H9 (cell line): Measurements from ENCODE around the gene ATCAY. TPM values are rescaled to one million over a fixed set of nuclear protein-coding genes. Genes with fewer than 3 reads are reported as not detected.
A peak's percentile ranks its signal among the peaks of the same experiment; 100 is the strongest.

Experiments used
- DNase-seq: peaks from one replicate; pipeline ENCODE4 v3.0.0-alpha.2; 2017
- H2AFZ ChIP-seq: one replicate; pipeline ENCODE4 v1.6.1; 2013; ENCODE audit warnings: mild to moderate bottlenecking, low read length, control low read depth, moderate library complexity
- H2AK5ac ChIP-seq: 2 replicates; pipeline ENCODE4 v1.6.1; 2013; ENCODE audit warnings: low read length, control low read depth, mixed read lengths; ENCODE audit not compliant: insufficient read length
- H2BK120ac ChIP-seq: one replicate; pipeline ENCODE4 v1.6.1; 2013; ENCODE audit warnings: low read depth, mild to moderate bottlenecking, low read length, control low read depth, inconsistent platforms; ENCODE audit not compliant: poor library complexity, severe bottlenecking
- H2BK12ac ChIP-seq: 2 replicates; pipeline ENCODE4 v1.6.1; 2013; ENCODE audit warnings: low read length, control low read depth, mixed read lengths, low read depth; ENCODE audit not compliant: insufficient read length
- H2BK15ac ChIP-seq: 2 replicates; pipeline ENCODE4 v1.6.1; 2013; ENCODE audit warnings: low read depth, low read length, control low read depth
- H2BK20ac ChIP-seq: one replicate; pipeline ENCODE4 v1.6.1; 2013; ENCODE audit warnings: low read depth, mild to moderate bottlenecking, low read length, control low read depth, inconsistent platforms; ENCODE audit not compliant: poor library complexity, severe bottlenecking
- H2BK5ac ChIP-seq: 2 replicates; pipeline ENCODE4 v1.6.1; 2013; ENCODE audit warnings: low read length, control low read depth, mixed read lengths; ENCODE audit not compliant: insufficient read length
- H3K14ac ChIP-seq: 2 replicates; pipeline ENCODE4 v1.6.1; 2013; ENCODE audit warnings: low read length, control low read depth; ENCODE audit not compliant: insufficient read depth
- H3K18ac ChIP-seq: 2 replicates; pipeline ENCODE4 v1.6.1; 2013; ENCODE audit warnings: low read depth, mild to moderate bottlenecking, mixed read lengths, low read length, control low read depth; ENCODE audit not compliant: insufficient read length
- H3K23ac ChIP-seq: 2 replicates; pipeline ENCODE4 v1.6.1; 2013; ENCODE audit warnings: low read length, control low read depth, mixed read lengths, low read depth; ENCODE audit not compliant: insufficient read length
- H3K23me2 ChIP-seq: 2 replicates; pipeline ENCODE4 v1.6.1; 2013; ENCODE audit warnings: low read depth, mild to moderate bottlenecking, mixed read lengths, low read length, control low read depth; ENCODE audit not compliant: insufficient read length, poor library complexity, severe bottlenecking
- H3K27ac ChIP-seq: 2 replicates; pipeline ENCODE4 v1.5.1; 2013; ENCODE audit warnings: low read length, control low read depth, mixed read lengths, low read depth; ENCODE audit not compliant: insufficient read length
- H3K27me3 ChIP-seq: 2 replicates; pipeline ENCODE4 v1.6.1; 2013; ENCODE audit warnings: low read length, control low read depth, inconsistent platforms; ENCODE audit not compliant: insufficient read depth
- H3K4ac ChIP-seq: 2 replicates; pipeline ENCODE4 v1.6.1; 2013; ENCODE audit warnings: low read depth, mild to moderate bottlenecking, control low read depth, inconsistent platforms, low read length, moderate library complexity
- H3K4me1 ChIP-seq: 2 replicates; pipeline ENCODE4 v1.6.1; 2013; ENCODE audit warnings: low read length, control low read depth, inconsistent platforms; ENCODE audit not compliant: insufficient read depth
- H3K4me2 ChIP-seq: 2 replicates; pipeline ENCODE4 v1.6.1; 2013; ENCODE audit warnings: low read length, control low read depth, mixed read lengths; ENCODE audit not compliant: insufficient read length, insufficient read depth
- H3K56ac ChIP-seq: 2 replicates; pipeline ENCODE4 v1.6.1; 2013; ENCODE audit warnings: low read depth, mild to moderate bottlenecking, mixed read lengths, low read length, control low read depth; ENCODE audit not compliant: insufficient read length
- H3K79me1 ChIP-seq: 2 replicates; pipeline ENCODE4 v1.6.1; 2013; ENCODE audit warnings: low read depth, mild to moderate bottlenecking, moderate library complexity, low read length, control low read depth, inconsistent platforms; ENCODE audit not compliant: insufficient read depth, poor library complexity, severe bottlenecking
- H3K79me2 ChIP-seq: 2 replicates; pipeline ENCODE4 v1.6.1; 2013; ENCODE audit warnings: low read length, control low read depth, inconsistent platforms; ENCODE audit not compliant: insufficient read depth
- H3K9ac ChIP-seq: 2 replicates; pipeline ENCODE4 v1.6.1; 2013; ENCODE audit warnings: low read length, control low read depth, mixed read lengths; ENCODE audit not compliant: insufficient read length; ENCODE audit errors: extremely low read depth
- H3K9me3 ChIP-seq: one replicate; pipeline ENCODE4 v1.6.1; 2013; ENCODE audit warnings: low read depth, low read length, inconsistent platforms; ENCODE audit not compliant: control insufficient read depth
- H3T11ph ChIP-seq: one replicate; pipeline ENCODE4 v1.6.1; 2013; ENCODE audit warnings: mild to moderate bottlenecking, low read length, control low read depth, inconsistent platforms
- H4K20me1 ChIP-seq: one replicate; pipeline ENCODE4 v1.6.1; 2013; ENCODE audit not compliant: control insufficient read depth, insufficient read length, insufficient read depth
- H4K5ac ChIP-seq: 2 replicates; pipeline ENCODE4 v1.6.1; 2013; ENCODE audit warnings: low read depth, mild to moderate bottlenecking, mixed read lengths, low read length, control low read depth; ENCODE audit not compliant: insufficient read length
- H4K8ac ChIP-seq: replicated peaks from 2 replicates; pipeline ENCODE4 v1.6.1; 2013; ENCODE audit warnings: low read length, control low read depth, mixed read lengths, low read depth; ENCODE audit not compliant: insufficient read length
- H4K91ac ChIP-seq: 2 replicates; pipeline ENCODE4 v1.6.1; 2013; ENCODE audit warnings: low read depth, mild to moderate bottlenecking, moderate library complexity, mixed read lengths, low read length, control low read depth; ENCODE audit not compliant: insufficient read length
- H3K27ac Mint-ChIP-seq, 3 experiments: 2 replicates in 2 of 3; 3 replicates in 1 of 3; pipeline ENCODE4 v1.8.0; 2020 to 2021; ENCODE audit warnings: mixed read lengths in 3 of 3, mild to moderate bottlenecking in 1 of 3, moderate library complexity in 1 of 3
- H3K27me3 Mint-ChIP-seq: 2 replicates; pipeline ENCODE4 v1.8.0; 2021; ENCODE audit warnings: low read depth, mild to moderate bottlenecking, moderate library complexity, mixed read lengths
- H3K36me3 Mint-ChIP-seq, 3 experiments: 2 replicates in 2 of 3; 3 replicates in 1 of 3; pipeline ENCODE4 v1.8.0; 2020 to 2021; ENCODE audit warnings: low read depth in 3 of 3, mixed read lengths in 3 of 3; ENCODE audit not compliant: insufficient read depth in 1 of 3
- H3K4me1 Mint-ChIP-seq, 2 experiments: 2 replicates each; pipeline ENCODE4 v1.8.0; 2020; ENCODE audit warnings: mixed read lengths in 2 of 2
- H3K4me3 Mint-ChIP-seq, 2 experiments: 2 replicates in 1 of 2; 3 replicates in 1 of 2; pipeline ENCODE4 v1.8.0; 2020 to 2021; ENCODE audit warnings: mild to moderate bottlenecking in 2 of 2, mixed read lengths in 2 of 2, moderate library complexity in 1 of 2
- H3K9me3 Mint-ChIP-seq, 2 experiments: 2 replicates in 1 of 2; 3 replicates in 1 of 2; pipeline ENCODE4 v1.8.0; 2020; ENCODE audit warnings: mild to moderate bottlenecking in 2 of 2, mixed read lengths in 2 of 2, moderate library complexity in 1 of 2
- WGBS: extraction: QIAGEN DNeasy Blood & Tissue Kit; methylation state at CpG from one replicate; pipeline ENCODE4 v1.1.7; 2013; ENCODE audit warnings: missing lambda C conversion rate, low lambda C conversion rate, mixed read lengths; ENCODE audit not compliant: insufficient read length; ENCODE audit errors: extremely low coverage; 5-methylcytosine and 5-hydroxymethylcytosine counted together
- total RNA-seq: library from RNA; stranded (reverse); gene quantifications from 2 replicates; pipeline ENCODE4 v1.2.1, GENCODE V29; 2021
- TF ChIP-seq, protein P1 (sequence below): fragments of 200-600 bp; sonication (generic); conservative IDR thresholded peaks from 3 replicates; pipeline ENCODE4 v1.8.0; 2021; ENCODE audit warnings: antibody characterized with exemption, mild to moderate bottlenecking

ATCAY gene
- total RNA-seq, 1 experiment from 2014 or later, result 12.2 TPM

DNA sequence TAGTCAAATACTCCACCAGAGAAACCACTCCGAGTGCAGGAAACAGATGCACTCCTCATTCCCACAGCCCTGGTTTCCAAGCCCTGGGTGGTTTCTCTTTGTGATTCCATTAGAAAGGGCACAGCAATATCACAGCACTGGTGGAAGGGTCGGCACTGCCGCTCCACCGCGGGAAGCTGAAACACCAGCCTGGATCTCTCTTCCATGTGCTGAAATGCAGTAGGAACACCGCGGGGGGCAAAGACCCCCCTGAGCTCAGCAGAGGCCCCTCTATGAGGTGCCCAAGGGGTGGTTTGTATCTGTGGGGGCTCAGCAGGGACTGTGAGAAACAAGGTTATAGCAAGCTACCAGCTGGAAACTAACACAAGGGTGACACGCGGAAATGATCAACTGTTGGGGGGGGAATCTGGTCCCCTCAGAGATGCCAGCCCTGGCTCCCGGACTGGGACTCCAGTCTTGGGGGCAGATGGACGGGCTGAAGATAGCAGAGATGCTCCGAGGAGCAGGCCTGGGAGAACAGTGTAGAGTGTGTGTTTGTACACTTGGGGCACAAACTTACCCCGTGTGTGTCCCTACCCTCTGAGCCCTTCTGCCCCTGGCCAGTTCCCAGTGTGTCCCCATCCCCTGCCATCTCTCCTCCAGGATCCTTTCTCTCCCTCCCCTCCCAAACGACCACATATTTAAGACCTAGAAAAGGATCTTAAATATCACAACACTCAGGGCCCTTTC lies 13.4 kb upstream of the ATCAY start:
- Mint-ChIP-seq H3K9me3 (peaks cover 10 to 14% of the 10 kb centered on the region in 2 experiments), H3K36me3 (peaks cover 5 to 9% (median 6%) of the 10 kb centered on the region in 3 experiments; a peak in 6 of 7 replicates), H3K27me3 (peaks cover 36% of the 10 kb centered on the region), H3K4me1 (peaks cover 17 to 19% of the 10 kb centered on the region in 2 experiments), H3K27ac (peak overlapping the region in 1 of 3 experiments; percentile 40; a peak in 1 of 7 replicates), H3K4me3 (peak overlapping the region; percentile 66 to 86)
- Histone ChIP-seq H3K4me1 (no peaks in the 10 kb centered on the region; the same call in 1 of the 2 replicates), H4K5ac (no peak overlapping the region), H3K23me2 (peaks cover 9% of the 10 kb centered on the region), H3K23ac (no peak overlapping the region), H2BK120ac (no peak overlapping the region), H3K27me3 (no peaks in the 10 kb centered on the region), H3K14ac (no peak overlapping the region), H3K9me3 (no peaks in the 10 kb centered on the region), H2BK20ac (no peak overlapping the region), H3K18ac (no peak overlapping the region), H2BK12ac (no peak overlapping the region), H3K79me1 (no peaks in the 10 kb centered on the region), H2AFZ (no peak overlapping the region), H4K20me1 (no peaks in the 10 kb centered on the region), H3K79me2 (no peaks in the 10 kb centered on the region), H3K4ac (no peak overlapping the region), H3K56ac (no peak overlapping the region), H2BK15ac (no peak overlapping the region), H2BK5ac (no peak overlapping the region), H3K27ac (no peak overlapping the region), H2AK5ac (no peak overlapping the region), H3K9ac (no peak overlapping the region), H4K91ac (no peak overlapping the region), H4K8ac (no peak overlapping the region), H3T11ph (no peak overlapping the region), H3K4me2 (no peak overlapping the region)
- TF ChIP-seq, protein P1, sequence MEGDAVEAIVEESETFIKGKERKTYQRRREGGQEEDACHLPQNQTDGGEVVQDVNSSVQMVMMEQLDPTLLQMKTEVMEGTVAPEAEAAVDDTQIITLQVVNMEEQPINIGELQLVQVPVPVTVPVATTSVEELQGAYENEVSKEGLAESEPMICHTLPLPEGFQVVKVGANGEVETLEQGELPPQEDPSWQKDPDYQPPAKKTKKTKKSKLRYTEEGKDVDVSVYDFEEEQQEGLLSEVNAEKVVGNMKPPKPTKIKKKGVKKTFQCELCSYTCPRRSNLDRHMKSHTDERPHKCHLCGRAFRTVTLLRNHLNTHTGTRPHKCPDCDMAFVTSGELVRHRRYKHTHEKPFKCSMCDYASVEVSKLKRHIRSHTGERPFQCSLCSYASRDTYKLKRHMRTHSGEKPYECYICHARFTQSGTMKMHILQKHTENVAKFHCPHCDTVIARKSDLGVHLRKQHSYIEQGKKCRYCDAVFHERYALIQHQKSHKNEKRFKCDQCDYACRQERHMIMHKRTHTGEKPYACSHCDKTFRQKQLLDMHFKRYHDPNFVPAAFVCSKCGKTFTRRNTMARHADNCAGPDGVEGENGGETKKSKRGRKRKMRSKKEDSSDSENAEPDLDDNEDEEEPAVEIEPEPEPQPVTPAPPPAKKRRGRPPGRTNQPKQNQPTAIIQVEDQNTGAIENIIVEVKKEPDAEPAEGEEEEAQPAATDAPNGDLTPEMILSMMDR, result no peak
- no CpG with 5 or more reads among the region's 14 CpGs for WGBS
- no peak for DNase-seq
